ENCODE measurements around the gene DNAJC27.

The DNAJC27 gene

GRCh38 chr2:24924266-24924665 is 47.5 kb downstream of the DNAJC27 start:
- no peak overlapping the region for H3K27ac ChIP-seq (ENCODE audit: low read length)
- H3K27me3 ChIP-seq (ENCODE audit: low read depth, low read length): no peaks in the 10 kb centered on the region
- peaks cover 0 to 8% of the 10 kb centered on the region in 2 donors for H3K4me1 ChIP-seq (ENCODE audit: control insufficient read depth in 1 of 2, insufficient read depth in 2 of 2, low read length in 2 of 2)
- no peaks in the 10 kb centered on the region for H3K36me3 ChIP-seq (ENCODE audit: control insufficient read depth in 1 of 2, insufficient read depth in 2 of 2, low read length in 2 of 2)
- H3K9me3 ChIP-seq (ENCODE audit: control insufficient read depth in 1 of 2, low read length in 2 of 2): no peaks in the 10 kb centered on the region
- H3K4me3 ChIP-seq (ENCODE audit: low read depth in 1 of 2, low read length in 2 of 2): no peak overlapping the region

- Histone ChIP-seq H3K27me3 (ENCODE audit: low read depth, low read length) (peaks cover 1% of the 10 kb centered on the region), H3K36me3 (ENCODE audit: control insufficient read depth in 1 of 2, insufficient read depth in 2 of 2, low read length in 2 of 2) (no peaks in the 10 kb centered on the region), H3K9me3 (ENCODE audit: control insufficient read depth in 1 of 2, low read length in 2 of 2) (no peaks in the 10 kb centered on the region), H3K4me3 (ENCODE audit: low read depth in 1 of 2, low read length in 2 of 2) (no peak overlapping the region), H3K27ac (ENCODE audit: low read length) (no peak overlapping the region), H3K4me1 (ENCODE audit: control insufficient read depth in 1 of 2, insufficient read depth in 2 of 2, low read length in 2 of 2) (peaks cover 0 to 19% of the 10 kb centered on the region in 2 donors)
Observed at GRCh38 chr2:24923106-24923505, 48.6 kb downstream of the DNAJC27 start.

GRCh38 chr2:24922556-24922955 is 49.2 kb downstream of the DNAJC27 start:
- Histone ChIP-seq H3K9me3 (ENCODE audit: control insufficient read depth in 1 of 2, low read length in 2 of 2) (no peaks in the 10 kb centered on the region), H3K4me3 (ENCODE audit: low read depth in 1 of 2, low read length in 2 of 2) (no peak overlapping the region), H3K4me1 (ENCODE audit: control insufficient read depth in 1 of 2, insufficient read depth in 2 of 2, low read length in 2 of 2) (peaks cover 0 to 24% of the 10 kb centered on the region in 2 donors), H3K36me3 (ENCODE audit: control insufficient read depth in 1 of 2, insufficient read depth in 2 of 2, low read length in 2 of 2) (no peaks in the 10 kb centered on the region), H3K27ac (ENCODE audit: low read length) (no peak overlapping the region), H3K27me3 (ENCODE audit: low read depth, low read length) (peaks cover 3% of the 10 kb centered on the region)

- Histone ChIP-seq H3K4me3 (ENCODE audit: low read depth in 1 of 2, low read length in 2 of 2) (peak overlapping the region; percentile 56 to 65), H3K4me1 (ENCODE audit: control insufficient read depth in 1 of 2, insufficient read depth in 2 of 2, low read length in 2 of 2) (peaks cover 0 to 27% of the 10 kb centered on the region in 2 donors), H3K27ac (ENCODE audit: low read length) (no peak overlapping the region), H3K9me3 (ENCODE audit: control insufficient read depth in 1 of 2, low read length in 2 of 2) (no peaks in the 10 kb centered on the region), H3K36me3 (ENCODE audit: control insufficient read depth in 1 of 2, insufficient read depth in 2 of 2, low read length in 2 of 2) (no peaks in the 10 kb centered on the region), H3K27me3 (ENCODE audit: low read depth, low read length) (peaks cover 3% of the 10 kb centered on the region)
Observed at GRCh38 chr2:24920809-24921441, 50.8 kb downstream of the DNAJC27 start.

GRCh38 chr2:24920098-24920808 is 51.5 kb downstream of the DNAJC27 start, which contains the start of gene ADCY3:
Gene ADCY3 (minus strand): TSS chr2:24920237. CDS start chr2:24918987, 1,250 bp downstream.
- peaks cover 0 to 27% of the 10 kb centered on the region in 2 donors for H3K4me1 ChIP-seq (ENCODE audit: control insufficient read depth in 1 of 2, insufficient read depth in 2 of 2, low read length in 2 of 2)
- peaks cover 3% of the 10 kb centered on the region for H3K27me3 ChIP-seq (ENCODE audit: low read depth, low read length)
- H3K36me3 ChIP-seq (ENCODE audit: control insufficient read depth in 1 of 2, insufficient read depth in 2 of 2, low read length in 2 of 2): no peaks in the 10 kb centered on the region
- no peaks in the 10 kb centered on the region for H3K9me3 ChIP-seq (ENCODE audit: control insufficient read depth in 1 of 2, low read length in 2 of 2)
- H3K27ac ChIP-seq (ENCODE audit: low read length): peak within 1 kb of the TSS; percentile 43
- peak within 1 kb of the TSS; percentile 65 to 67 for H3K4me3 ChIP-seq (ENCODE audit: low read depth in 1 of 2, low read length in 2 of 2)

- Histone ChIP-seq H3K9me3 (ENCODE audit: control insufficient read depth in 1 of 2, low read length in 2 of 2) (no peaks in the 10 kb centered on the region), H3K36me3 (ENCODE audit: control insufficient read depth in 1 of 2, insufficient read depth in 2 of 2, low read length in 2 of 2) (no peaks in the 10 kb centered on the region), H3K4me1 (ENCODE audit: control insufficient read depth in 1 of 2, insufficient read depth in 2 of 2, low read length in 2 of 2) (peaks cover 0 to 27% of the 10 kb centered on the region in 2 donors), H3K27me3 (ENCODE audit: low read depth, low read length) (peaks cover 3% of the 10 kb centered on the region), H3K4me3 (ENCODE audit: low read depth in 1 of 2, low read length in 2 of 2) (peak overlapping the region; percentile 61 to 67), H3K27ac (ENCODE audit: low read length) (peak overlapping the region; percentile 43)
Observed at GRCh38 chr2:24919506-24920097, 52.2 kb downstream of the DNAJC27 start.

GRCh38 chr2:24919037-24919505 is 52.7 kb downstream of the DNAJC27 start:
- H3K36me3 ChIP-seq (ENCODE audit: control insufficient read depth in 1 of 2, insufficient read depth in 2 of 2, low read length in 2 of 2): no peaks in the 10 kb centered on the region
- H3K27ac ChIP-seq (ENCODE audit: low read length): peak overlapping the region; percentile 43
- H3K27me3 ChIP-seq (ENCODE audit: low read depth, low read length): peaks cover 3% of the 10 kb centered on the region
- H3K9me3 ChIP-seq (ENCODE audit: control insufficient read depth in 1 of 2, low read length in 2 of 2): no peaks in the 10 kb centered on the region
- peak overlapping the region; percentile 61 to 67 for H3K4me3 ChIP-seq (ENCODE audit: low read depth in 1 of 2, low read length in 2 of 2)
- H3K4me1 ChIP-seq (ENCODE audit: control insufficient read depth in 1 of 2, insufficient read depth in 2 of 2, low read length in 2 of 2): peaks cover 0 to 27% of the 10 kb centered on the region in 2 donors

- H3K27me3 ChIP-seq (ENCODE audit: low read depth, low read length): peaks cover 3% of the 10 kb centered on the region
- H3K9me3 ChIP-seq (ENCODE audit: control insufficient read depth in 1 of 2, low read length in 2 of 2): no peaks in the 10 kb centered on the region
- H3K36me3 ChIP-seq (ENCODE audit: control insufficient read depth in 1 of 2, insufficient read depth in 2 of 2, low read length in 2 of 2): no peaks in the 10 kb centered on the region
- peaks cover 0 to 29% of the 10 kb centered on the region in 2 donors for H3K4me1 ChIP-seq (ENCODE audit: control insufficient read depth in 1 of 2, insufficient read depth in 2 of 2, low read length in 2 of 2)
- peak overlapping the region; percentile 61 to 67 for H3K4me3 ChIP-seq (ENCODE audit: low read depth in 1 of 2, low read length in 2 of 2)
- no peak overlapping the region for H3K27ac ChIP-seq (ENCODE audit: low read length)
Observed at GRCh38 chr2:24918326-24919036, 53.3 kb downstream of the DNAJC27 start.

- Histone ChIP-seq H3K27ac (ENCODE audit: low read length) (no peak overlapping the region), H3K4me1 (ENCODE audit: control insufficient read depth in 1 of 2, insufficient read depth in 2 of 2, low read length in 2 of 2) (peaks cover 0 to 31% of the 10 kb centered on the region in 2 donors), H3K4me3 (ENCODE audit: low read depth in 1 of 2, low read length in 2 of 2) (peak overlapping the region; percentile 61 to 67)
Observed at GRCh38 chr2:24917731-24918325, 53.9 kb downstream of the DNAJC27 start.

GRCh38 chr2:24917086-24917485 is 54.7 kb downstream of the DNAJC27 start:
- Histone ChIP-seq H3K4me1 (ENCODE audit: control insufficient read depth in 1 of 2, insufficient read depth in 2 of 2, low read length in 2 of 2) (peaks cover 0 to 31% of the 10 kb centered on the region in 2 donors), H3K27ac (ENCODE audit: low read length) (no peak overlapping the region), H3K27me3 (ENCODE audit: low read depth, low read length) (peaks cover 3% of the 10 kb centered on the region), H3K4me3 (ENCODE audit: low read depth in 1 of 2, low read length in 2 of 2) (no peak overlapping the region), H3K9me3 (ENCODE audit: control insufficient read depth in 1 of 2, low read length in 2 of 2) (no peaks in the 10 kb centered on the region), H3K36me3 (ENCODE audit: control insufficient read depth in 1 of 2, insufficient read depth in 2 of 2, low read length in 2 of 2) (no peaks in the 10 kb centered on the region)

More at GRCh38 chr2:24917731-24918325, 53.9 kb downstream of the DNAJC27 start:
- H3K9me3 ChIP-seq (ENCODE audit: control insufficient read depth in 1 of 2, low read length in 2 of 2): no peaks in the 10 kb centered on the region
- H3K36me3 ChIP-seq (ENCODE audit: control insufficient read depth in 1 of 2, insufficient read depth in 2 of 2, low read length in 2 of 2): no peaks in the 10 kb centered on the region
- peaks cover 3% of the 10 kb centered on the region for H3K27me3 ChIP-seq (ENCODE audit: low read depth, low read length)

Measured in muscle layer of duodenum (tissue), 2 donors.